ENCODE data around the gene NKAIN2. TPM values are rescaled to one million over a fixed set of nuclear protein-coding genes. Genes with fewer than 3 reads are reported as not detected.

The NKAIN2 gene
- total RNA-seq, 1 donor from 2014 or later, result not detected

GRCh38 chr6:124795643-124796463, 992.2 kb downstream of the NKAIN2 start:
- intact Hi-C loops (cut with micrococcal nuclease), result loop anchor here (5.0 kb wide), 1 partner anchor 994 kb away; the partner anchor contains the start of gene NKAIN2

GRCh38 chr6:124796464-124796970, 992.9 kb downstream of the NKAIN2 start:
- intact Hi-C loops (cut with micrococcal nuclease), result loop anchor here (5.0 kb wide), 1 partner anchor 994 kb away; the partner anchor contains the start of gene NKAIN2

DNA sequence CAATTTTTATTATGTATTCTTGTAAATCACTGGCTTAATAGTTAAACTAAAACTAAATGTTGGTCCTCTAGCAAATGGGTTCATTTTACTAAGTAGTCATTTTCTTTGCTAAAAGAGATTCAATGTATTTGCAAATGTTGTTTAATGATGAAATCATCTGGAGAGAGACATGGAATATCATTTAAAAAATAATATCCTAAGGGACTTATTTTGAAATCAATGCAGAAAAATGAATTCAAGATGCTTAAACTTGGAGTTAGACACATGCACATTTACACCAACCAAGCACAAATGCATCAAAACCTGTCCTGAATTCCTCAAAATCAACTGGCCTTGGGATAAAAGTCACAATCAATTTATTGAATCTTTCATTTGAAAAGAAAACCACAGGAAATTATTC, 993.6 kb downstream of the NKAIN2 start:
- intact Hi-C loops (cut with micrococcal nuclease), result loop anchor here (5.0 kb wide), 1 partner anchor 995 kb away; the partner anchor contains the start of gene NKAIN2

DNA sequence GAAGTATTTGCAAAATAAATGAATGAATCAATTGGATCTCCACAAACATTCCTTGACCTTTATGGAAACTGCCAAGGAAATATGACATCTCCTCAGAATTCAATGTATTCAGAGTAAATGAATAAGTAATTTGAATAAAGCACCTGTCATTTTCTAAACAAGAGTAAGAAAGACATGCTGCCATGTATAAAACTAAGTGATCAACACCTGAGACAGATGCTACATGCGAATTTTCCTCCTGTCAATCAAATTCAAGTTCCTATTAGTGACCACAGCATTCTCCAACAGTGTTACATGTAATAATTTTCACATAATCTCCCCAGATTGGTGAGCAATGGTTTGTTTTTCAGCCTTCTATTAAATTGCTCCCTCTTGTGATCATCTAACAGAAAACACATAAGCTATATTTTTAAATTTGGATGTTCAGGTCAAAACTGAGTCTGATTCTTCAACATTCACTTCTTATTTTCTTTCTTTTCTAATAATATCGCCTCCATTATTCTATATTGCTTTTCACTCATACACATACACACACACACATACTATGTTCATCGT, 995.4 kb downstream of the NKAIN2 start:
- intact Hi-C loops (cut with micrococcal nuclease), result loop anchor here (5.0 kb wide), 1 partner anchor 997 kb away; the partner anchor contains the start of gene NKAIN2

GRCh38 chr6:124799638-124800037, 996.0 kb downstream of the NKAIN2 start:
- intact Hi-C loops (cut with micrococcal nuclease), result loop anchor here (5.0 kb wide), 1 partner anchor 997 kb away; the partner anchor contains the start of gene NKAIN2

- intact Hi-C loops (cut with micrococcal nuclease), result no loop called here
Measured at GRCh38 chr6:124800222-124800621, 996.6 kb downstream of the NKAIN2 start.

- intact Hi-C loops (cut with micrococcal nuclease), result no loop called here
Measured at GRCh38 chr6:124812067-124812466, 1008.4 kb downstream of the NKAIN2 start.

DNA sequence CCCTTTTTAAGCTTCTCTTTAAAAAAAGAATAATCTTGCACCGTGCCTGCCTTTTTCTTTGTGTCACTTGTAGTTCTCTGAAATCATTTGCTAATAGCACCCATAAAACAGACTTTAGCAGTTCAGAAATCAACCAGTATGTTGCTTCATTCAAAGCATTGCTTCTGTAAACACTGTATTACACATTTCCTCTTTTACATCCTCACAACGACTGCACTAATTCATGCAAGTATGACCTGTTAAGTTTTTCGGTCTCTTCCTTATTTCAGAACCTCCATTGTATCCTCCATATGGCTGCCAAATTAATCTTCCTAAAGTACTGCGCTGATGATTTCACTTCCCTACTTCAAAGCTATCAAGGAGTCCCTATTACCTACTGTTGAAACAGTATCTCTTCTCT, 1015.7 kb downstream of the NKAIN2 start:
- intact Hi-C loops (cut with micrococcal nuclease), result no loop called here

DNA sequence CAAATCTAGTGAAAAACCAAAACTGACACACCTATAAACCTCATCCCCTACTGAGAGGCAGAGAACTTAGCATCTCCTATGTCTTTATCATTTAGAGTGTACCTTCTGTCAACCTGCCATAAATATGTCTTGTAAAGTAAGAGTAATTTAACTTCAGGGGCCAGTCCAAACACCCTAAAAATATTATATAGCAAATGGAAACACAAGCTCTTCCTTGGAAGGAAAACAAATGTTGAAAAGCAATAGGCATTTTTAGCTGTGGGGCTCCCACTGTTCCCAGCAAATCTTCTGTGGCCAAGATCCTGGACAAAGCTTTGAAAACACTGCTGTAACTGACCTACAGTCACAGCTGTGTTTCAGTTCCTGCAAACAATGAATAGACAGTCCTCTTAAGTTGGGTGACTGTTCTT, 1018.5 kb downstream of the NKAIN2 start:
- intact Hi-C loops (cut with micrococcal nuclease), result no loop called here

- intact Hi-C loops (cut with micrococcal nuclease), result no loop called here
Measured at GRCh38 chr6:124822721-124823120, 1019.1 kb downstream of the NKAIN2 start.

- intact Hi-C loops (cut with micrococcal nuclease), result no loop called here
Measured at GRCh38 chr6:124823240-124824111, 1019.8 kb downstream of the NKAIN2 start.

DNA sequence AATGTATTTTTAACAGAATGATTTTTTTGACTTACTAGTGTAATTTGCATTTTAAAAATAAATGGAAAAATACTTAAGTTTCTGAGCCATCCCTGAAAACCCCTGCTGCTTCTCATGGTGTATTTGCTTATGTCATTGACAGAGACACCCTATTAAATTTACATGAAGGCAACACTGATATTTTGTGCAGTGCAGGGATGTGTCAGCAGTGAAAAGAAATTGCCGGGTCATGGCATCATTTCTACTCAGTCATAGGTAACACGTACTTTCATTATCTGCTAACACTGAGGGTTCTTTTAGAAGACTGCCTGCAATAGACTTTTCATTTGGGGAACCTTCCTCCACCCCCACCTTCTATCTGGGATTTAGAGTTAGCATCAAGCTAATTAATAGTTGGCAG, 1021.9 kb downstream of the NKAIN2 start:
- intact Hi-C loops (cut with micrococcal nuclease), result no loop called here

DNA sequence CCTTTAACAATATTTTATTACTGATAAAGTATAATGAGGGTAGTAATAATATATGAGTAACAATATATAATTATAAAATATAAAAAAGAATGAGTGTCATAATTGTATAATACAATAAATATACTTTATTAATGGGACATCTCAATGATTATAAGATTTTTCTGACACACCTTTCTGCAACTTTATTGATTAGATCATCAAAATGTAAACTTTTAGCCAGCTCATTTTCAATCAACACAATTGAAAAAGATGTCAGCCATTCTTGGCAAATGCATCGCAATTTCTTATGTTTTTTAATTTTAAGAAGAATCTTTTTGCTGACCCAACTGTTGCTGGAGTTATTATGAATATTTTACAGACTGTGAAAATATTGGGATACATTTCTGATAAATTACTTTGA, 1026.2 kb downstream of the NKAIN2 start:
- intact Hi-C loops (cut with micrococcal nuclease), result no loop called here

DNA sequence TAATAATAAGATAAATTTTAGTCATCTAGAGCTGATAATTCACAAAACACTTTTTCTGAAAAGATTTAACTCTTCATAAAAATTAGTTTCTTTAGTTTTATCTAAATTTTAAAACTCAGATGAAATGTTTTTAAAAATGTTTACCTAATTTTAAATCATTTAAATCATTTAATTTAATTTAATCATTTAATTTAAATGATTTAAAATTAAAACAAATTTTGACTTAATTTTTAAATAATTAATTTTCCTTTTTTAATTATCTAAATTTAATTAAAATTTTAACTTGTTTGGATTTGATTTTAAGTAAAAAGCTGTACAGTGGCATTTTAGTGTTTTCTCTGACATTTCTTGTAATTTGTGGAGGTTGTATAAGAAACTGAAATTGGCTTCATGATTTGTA, 1026.8 kb downstream of the NKAIN2 start:
- intact Hi-C loops (cut with micrococcal nuclease), result no loop called here

DNA sequence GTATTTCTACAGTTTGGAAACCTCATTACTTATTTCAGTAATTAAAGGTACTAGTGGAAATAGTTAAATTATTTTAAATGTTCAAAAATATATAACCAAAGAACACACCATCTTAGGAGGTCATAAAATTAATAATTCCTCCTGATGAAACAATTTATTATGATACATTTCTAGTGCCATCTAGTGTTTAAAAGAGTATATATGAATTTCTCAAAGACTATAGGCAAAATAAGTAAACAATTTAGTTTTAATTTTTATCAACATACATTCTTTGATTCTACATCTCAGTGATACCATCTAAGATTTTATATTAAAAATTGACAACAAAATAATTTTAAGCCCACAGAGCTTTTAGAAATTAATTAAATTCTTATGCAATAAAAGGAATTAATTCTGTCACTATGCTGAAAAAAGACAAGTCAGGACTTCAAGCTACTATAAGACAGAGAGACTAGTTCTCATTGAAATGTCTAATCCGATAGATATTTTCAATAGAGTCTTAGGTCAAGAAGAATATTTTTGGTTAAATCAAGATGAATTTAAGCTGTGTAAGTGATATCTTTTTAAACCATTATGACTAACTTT, 1050.8 kb downstream of the NKAIN2 start:
- intact Hi-C loops (cut with micrococcal nuclease), result loop anchor here (2.0 kb wide), 1 partner anchor 1052 kb away; the partner anchor contains the start of gene NKAIN2

DNA sequence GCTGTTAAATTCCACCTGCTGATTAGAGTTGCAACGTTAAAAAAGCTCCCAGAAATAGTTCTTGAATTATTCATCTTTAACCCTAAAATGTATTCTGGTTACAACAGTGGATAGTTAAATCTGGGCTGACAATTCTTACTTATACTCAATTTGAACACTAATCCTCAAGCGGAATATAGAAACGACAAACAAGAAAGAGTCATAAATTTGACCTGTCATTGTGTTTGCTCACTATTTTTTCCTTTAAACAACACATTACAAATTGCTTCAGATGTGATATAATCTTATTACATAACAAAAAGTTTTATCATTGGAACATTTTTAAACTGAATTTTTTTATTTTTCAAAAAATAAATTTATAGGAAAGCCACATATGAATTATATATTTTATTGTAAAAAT, 1054.1 kb downstream of the NKAIN2 start:
- intact Hi-C loops (cut with micrococcal nuclease), result no loop called here

- intact Hi-C loops (cut with micrococcal nuclease), result no loop called here
Measured at GRCh38 chr6:124858564-124858963, 1054.9 kb downstream of the NKAIN2 start.

DNA sequence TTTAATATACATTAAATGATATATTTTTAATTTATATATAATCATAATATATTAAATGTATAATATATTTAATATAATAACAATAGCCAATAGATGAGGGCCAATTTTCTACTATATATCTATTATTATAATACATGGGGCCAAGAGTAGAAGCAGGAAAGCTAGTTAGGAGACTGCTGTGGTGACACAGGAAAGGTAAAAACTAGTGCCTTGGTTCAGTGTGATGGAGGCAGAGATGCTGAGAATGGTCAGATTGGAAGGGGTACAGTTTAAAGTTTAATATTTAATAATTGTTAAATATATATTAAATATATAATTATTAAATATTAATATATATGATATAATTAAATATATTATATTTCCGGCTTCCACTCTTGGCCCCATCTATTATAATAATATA, 1055.7 kb downstream of the NKAIN2 start:
- intact Hi-C loops (cut with micrococcal nuclease), result no loop called here

DNA sequence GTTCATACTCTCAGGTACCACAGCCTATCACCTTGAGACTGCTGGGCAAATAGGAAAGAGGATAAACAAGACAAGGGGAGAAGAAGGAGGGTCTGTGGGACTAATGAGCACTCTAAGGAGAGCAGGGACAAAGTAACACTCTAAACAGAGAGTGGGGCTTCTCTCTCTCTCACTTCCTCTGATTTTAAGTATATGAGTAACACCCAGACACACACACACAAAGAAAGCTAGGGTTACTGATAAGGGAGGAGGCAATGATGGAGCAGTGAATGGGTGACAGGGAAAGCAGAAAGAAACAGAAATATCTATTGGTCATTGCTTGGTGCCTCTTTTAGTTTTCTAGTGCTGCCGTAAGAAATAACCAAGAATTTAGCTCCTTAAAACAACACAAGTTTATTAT, 1062.4 kb downstream of the NKAIN2 start:
- intact Hi-C loops (cut with micrococcal nuclease), result no loop called here

GRCh38 chr6:124867121-124867520, 1063.5 kb downstream of the NKAIN2 start:
- intact Hi-C loops (cut with micrococcal nuclease), result no loop called here

DNA sequence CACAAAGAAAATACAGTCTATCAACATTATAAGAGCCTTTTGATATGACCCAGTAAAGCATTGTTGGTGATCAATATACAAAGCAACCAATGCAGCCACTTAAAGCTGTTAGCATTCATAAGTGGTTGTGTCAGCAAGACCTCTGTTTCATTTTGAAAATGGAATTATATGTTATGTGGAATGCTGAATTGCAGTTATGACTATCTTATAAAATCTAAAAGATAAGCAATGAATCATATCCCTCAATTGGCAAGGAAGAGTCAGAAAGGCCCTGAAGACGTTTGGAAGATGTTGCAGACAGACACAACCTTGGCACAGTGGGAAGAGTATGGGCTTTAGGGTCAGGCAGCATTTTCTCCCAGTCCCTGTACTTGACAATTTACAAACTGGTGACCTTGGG, 1064.8 kb downstream of the NKAIN2 start:
- intact Hi-C loops (cut with micrococcal nuclease), result no loop called here
